CD4-positive, alpha-beta T cell (primary cell): Measurements from ENCODE around the gene BICRA. TPM values are rescaled to one million over a fixed set of nuclear protein-coding genes. Genes with fewer than 3 reads are reported as not detected.
A peak's percentile ranks its signal among the peaks of the same experiment; 100 is the strongest.

Source experiments
- ATAC-seq: fragments of 200-7000 bp; cut with Tn5 transposase; one replicate; pipeline ENCODE4 v1.10.0; 2022; ENCODE audit warnings: mild to moderate bottlenecking; ENCODE audit not compliant: poor library complexity
- CTCF ChIA-PET: fragments of 350-600 bp; sonication (Branson Sonifier 250); formaldehyde crosslinking; loops from one replicate; lab custom pipeline; 2021; ENCODE audit warnings: antibody characterized with exemption, inconsistent platforms; lab: Charles Lee
- POLR2A ChIA-PET: fragments of 350-600 bp; sonication (Branson Sonifier 250); formaldehyde crosslinking; loops from one replicate; lab custom pipeline; 2021; ENCODE audit warnings: antibody characterized with exemption, inconsistent platforms; lab: Charles Lee
- DNase-seq, 14 experiments: peaks; one replicate each; pipeline ENCODE4 v3.0.0-alpha.2; 2013 to 2020; ENCODE audit warnings: mixed read lengths in 2 of 14
- H3K27ac ChIP-seq, 2 donors: one replicate each; pipeline versions ENCODE4 v1.5.1 to v1.7.0; 2013; ENCODE audit warnings: low read length in 2 of 2, low read depth in 1 of 2, mild to moderate bottlenecking in 1 of 2
- H3K27me3 ChIP-seq, 2 experiments: 1 replicate in 1 of 2; 2 replicates in 1 of 2; pipeline versions ENCODE4 v1.6.1 to v1.7.0; 2013; ENCODE audit warnings: low read length in 2 of 2, control low read depth in 1 of 2, mild to moderate bottlenecking in 1 of 2, moderate library complexity in 1 of 2; ENCODE audit not compliant: insufficient read depth in 2 of 2, control insufficient read depth in 1 of 2
- H3K36me3 ChIP-seq: one replicate; pipeline ENCODE4 v1.6.1; 2013; ENCODE audit warnings: low read length, control low read depth; ENCODE audit not compliant: insufficient read depth
- H3K4me1 ChIP-seq: one replicate; pipeline ENCODE4 v1.6.1; 2013; ENCODE audit warnings: low read length, control low read depth; ENCODE audit not compliant: insufficient read depth
- H3K4me3 ChIP-seq: one replicate; pipeline ENCODE4 v1.5.1; 2013; ENCODE audit warnings: mild to moderate bottlenecking, low read length, moderate library complexity
- H3K9me3 ChIP-seq, 2 experiments: 1 replicate in 1 of 2; 2 replicates in 1 of 2; pipeline versions ENCODE4 v1.6.1 to v1.7.0; 2013; ENCODE audit warnings: low read length in 2 of 2, mild to moderate bottlenecking in 2 of 2, control low read depth in 1 of 2, moderate library complexity in 1 of 2; ENCODE audit not compliant: control insufficient read depth in 1 of 2, insufficient read depth in 1 of 2
- H3K27ac Mint-ChIP-seq: one replicate; pipeline ENCODE4 v1.8.0; 2020; ENCODE audit warnings: mixed read lengths
- H3K27me3 Mint-ChIP-seq: one replicate; pipeline ENCODE4 v1.8.0; 2021; ENCODE audit warnings: mixed read lengths
- H3K36me3 Mint-ChIP-seq: one replicate; pipeline ENCODE4 v1.8.0; 2021; ENCODE audit warnings: low read depth, mixed read lengths
- H3K4me1 Mint-ChIP-seq: one replicate; pipeline ENCODE4 v1.8.0; 2021; ENCODE audit warnings: low read depth, mixed read lengths
- H3K4me3 Mint-ChIP-seq: one replicate; pipeline ENCODE4 v1.8.0; 2020; ENCODE audit warnings: mild to moderate bottlenecking, mixed read lengths
- H3K9me3 Mint-ChIP-seq: one replicate; pipeline ENCODE4 v1.8.0; 2020; ENCODE audit warnings: mixed read lengths
- CTCF ChIP-seq: fragments of 200-600 bp; IDR thresholded peaks from one replicate; pipeline ENCODE4 v1.8.0; 2022; ENCODE audit warnings: antibody characterized with exemption, mild to moderate bottlenecking
- intact Hi-C, 2 experiments: fragments of 100-400 bp; cut with DNase I in 1 of 2; cut with micrococcal nuclease in 1 of 2; formaldehyde crosslinking; loops; one replicate each; pipeline versions ENCODE4 v1.15.1 to v1.9.0; 2023 to 2025; cut with DNase I, micrococcal nuclease
- total RNA-seq, 174 experiments: library from RNA in 2 of 174; stranded (reverse) in 2 of 174; gene quantifications; one replicate each; pipeline ENCODE4 v1.2.3 and lab custom pipeline; 2021 to 2026

BICRA gene
- total RNA-seq, 2 experiments from 2014 or later = 21.2 to 22.0 TPM

GRCh38 chr19:47720669-47721422 lies 111.9 kb downstream of the BICRA start:
- Histone ChIP-seq H3K4me1 (no peaks in the 10 kb centered on the region), H3K4me3 (no peak overlapping the region), H3K27ac (no peak overlapping the region), H3K27me3 (peaks cover 4 to 9% of the 10 kb centered on the region in 2 experiments), H3K36me3 (no peaks in the 10 kb centered on the region), H3K9me3 (peaks cover 0 to 14% of the 10 kb centered on the region in 2 experiments)
- intact Hi-C loops = no loop called here
- Mint-ChIP-seq H3K9me3 (no peaks in the 10 kb centered on the region), H3K4me3 (no peak overlapping the region), H3K27ac (no peak overlapping the region), H3K27me3 (peaks cover 29% of the 10 kb centered on the region), H3K36me3 (no peaks in the 10 kb centered on the region), H3K4me1 (no peaks in the 10 kb centered on the region)
- CTCF ChIA-PET = no interaction called here
- POLR2A ChIA-PET = no interaction called here
- ATAC-seq (no peak), DNase-seq (no peak)
- no peak for TF ChIP-seq CTCF

GRCh38 chr19:47723581-47723940 lies 114.6 kb downstream of the BICRA start:
- Mint-ChIP-seq H3K4me1 (no peaks in the 10 kb centered on the region), H3K27me3 (peaks cover 20% of the 10 kb centered on the region), H3K36me3 (no peaks in the 10 kb centered on the region), H3K27ac (no peak overlapping the region), H3K9me3 (no peaks in the 10 kb centered on the region), H3K4me3 (no peak overlapping the region)
- Histone ChIP-seq H3K9me3 (peaks cover 0 to 10% of the 10 kb centered on the region in 2 experiments), H3K27ac (no peak overlapping the region), H3K27me3 (peaks cover 4 to 6% of the 10 kb centered on the region in 2 experiments), H3K4me1 (no peaks in the 10 kb centered on the region), H3K36me3 (no peaks in the 10 kb centered on the region), H3K4me3 (no peak overlapping the region)
- ATAC-seq (peak; percentile 46), DNase-seq (peak in 2 of 14 experiments; percentile 39 to 53)
- ChIA-PET CTCF (no interaction called here), POLR2A (no interaction called here)
- intact Hi-C loops = no loop called here
- no peak for TF ChIP-seq CTCF

- POLR2A ChIA-PET = no interaction called here
- intact Hi-C loops = no loop called here
Measured at GRCh38 chr19:47725759-47726401, 116.9 kb downstream of the BICRA start.

More at GRCh38 chr19:47725759-47726401, 116.9 kb downstream of the BICRA start:
- ATAC-seq (no peak), DNase-seq (no peak)
- peaks cover 0 to 15% of the 10 kb centered on the region in 2 experiments for H3K9me3 ChIP-seq
- CTCF ChIA-PET = interaction anchor here (1.1 kb wide), 1 partner anchor 13 kb away, joined by 3 read pairs; the partner anchor contains the start of gene EHD2
- TF ChIP-seq CTCF = no peak
- Mint-ChIP-seq H3K4me3 (no peak overlapping the region), H3K9me3 (no peaks in the 10 kb centered on the region), H3K36me3 (no peaks in the 10 kb centered on the region), H3K27ac (no peak overlapping the region), H3K4me1 (peaks cover 17% of the 10 kb centered on the region), H3K27me3 (peaks cover 30% of the 10 kb centered on the region)
- H3K27me3 ChIP-seq = peaks cover 21 to 25% of the 10 kb centered on the region in 2 experiments
- no peak overlapping the region for H3K4me3 ChIP-seq
- no peak overlapping the region for H3K27ac ChIP-seq
- no peaks in the 10 kb centered on the region for H3K36me3 ChIP-seq
- H3K4me1 ChIP-seq = peaks cover 14% of the 10 kb centered on the region
